ENCODE data around the gene LRIG2. TPM values are rescaled to one million over a fixed set of nuclear protein-coding genes. Genes with fewer than 3 reads are reported as not detected.
"Not testable (repeated sequence)": the region's sequence is repeated elsewhere in the genome, so short reads cannot be mapped to it uniquely, and the experiment has no call there.

The LRIG2 gene
- total RNA-seq, 2 experiments from 2014 or later, result 7.1 to 10.2 TPM

- ATAC-seq (no peak), DNase-seq (no peak)
- Mint-ChIP-seq H3K4me3 (no peak overlapping the region), H3K9me3 (ENCODE audit: low read depth) (no peaks in the 10 kb centered on the region), H3K27me3 (no peaks in the 10 kb centered on the region), H3K36me3 (ENCODE audit: low read depth) (no peaks in the 10 kb centered on the region), H3K4me1 (peaks cover 50% of the 10 kb centered on the region), H3K27ac (no peak overlapping the region)
- ChIA-PET POLR2A (interaction anchor here (0.5 kb wide), 1 partner anchor 881 kb away, joined by 3 read pairs; no protein-coding TSS in a partner anchor), CTCF (interaction anchor here (0.5 to 1.5 kb wide), 6 partner anchors 12 to 535 kb away, joined by 3 read pairs; no protein-coding TSS in a partner anchor)
- intact Hi-C loops (cut with DNase I, micrococcal nuclease), result loop anchor here (5.0 kb wide), 4 partner anchors 250 to 1140 kb away; partner anchors contain the start of genes MAGI3 (in 2 of the 2) and PPM1J (in 1 of the 2)
These were observed 69.8 kb downstream of the LRIG2 start for GRCh38 chr1:113142791-113143190.

GRCh38 chr1:113146242-113147072, 73.5 kb downstream of the LRIG2 start:
- ATAC-seq (peak; percentile 74), DNase-seq (peak; percentile 32)
- ChIA-PET CTCF (interaction anchor here (0.6 to 1.4 kb wide), 4 partner anchors 74 to 816 kb away, joined by 3 to 6 read pairs (median 3); partner anchors contain the start of gene LRIG2), POLR2A (no interaction called here)
- H3K27ac Mint-ChIP-seq, result no peak overlapping the region
- H3K4me1 Mint-ChIP-seq, result peaks cover 46% of the 10 kb centered on the region
- H3K27me3 Mint-ChIP-seq, result no peaks in the 10 kb centered on the region
- no peak overlapping the region for H3K4me3 Mint-ChIP-seq
- H3K9me3 Mint-ChIP-seq (ENCODE audit: low read depth), result no peaks in the 10 kb centered on the region
- H3K36me3 Mint-ChIP-seq (ENCODE audit: low read depth), result no peaks in the 10 kb centered on the region
- intact Hi-C loops (cut with DNase I, micrococcal nuclease), result no loop called here

GRCh38 chr1:113147073-113147625, 74.2 kb downstream of the LRIG2 start:
- Mint-ChIP-seq H3K4me3 (no peak overlapping the region), H3K9me3 (ENCODE audit: low read depth) (no peaks in the 10 kb centered on the region), H3K36me3 (ENCODE audit: low read depth) (no peaks in the 10 kb centered on the region), H3K27me3 (no peaks in the 10 kb centered on the region), H3K27ac (no peak overlapping the region), H3K4me1 (peaks cover 39% of the 10 kb centered on the region)
- intact Hi-C loops (cut with DNase I, micrococcal nuclease), result no loop called here
- no peak for DNase-seq
- POLR2A ChIA-PET, result no interaction called here
- peak; percentile 18 for ATAC-seq
- CTCF ChIA-PET, result interaction anchor here (0.6 to 1.4 kb wide), 3 partner anchors 74 to 815 kb away, joined by 3 to 6 read pairs (median 3); partner anchors contain the start of gene LRIG2

- ChIA-PET CTCF (interaction anchor here (0.7 to 1.4 kb wide), 2 partner anchors 75 to 124 kb away, joined by 3 to 6 read pairs; partner anchors contain the start of gene LRIG2), POLR2A (interaction anchor here (0.6 kb wide), 1 partner anchor 8 kb away, joined by 7 read pairs; no protein-coding TSS in a partner anchor)
- intact Hi-C loops (cut with DNase I, micrococcal nuclease), result no loop called here
- no peak for ATAC-seq
- H3K4me1 Mint-ChIP-seq, result peaks cover 33% of the 10 kb centered on the region
- no peaks in the 10 kb centered on the region for H3K9me3 Mint-ChIP-seq (ENCODE audit: low read depth)
- no peaks in the 10 kb centered on the region for H3K27me3 Mint-ChIP-seq
- DNase-seq, result no peak
- no peak overlapping the region for H3K4me3 Mint-ChIP-seq
- H3K27ac Mint-ChIP-seq, result no peak overlapping the region
- H3K36me3 Mint-ChIP-seq (ENCODE audit: low read depth), result no peaks in the 10 kb centered on the region
These were observed 74.8 kb downstream of the LRIG2 start for GRCh38 chr1:113147826-113148225.

GRCh38 chr1:113150494-113150893, 77.5 kb downstream of the LRIG2 start:
- H3K9me3 Mint-ChIP-seq (ENCODE audit: low read depth); H3K27me3 Mint-ChIP-seq; intact Hi-C loops (cut with DNase I, micrococcal nuclease); H3K36me3 Mint-ChIP-seq (ENCODE audit: low read depth); H3K4me3 Mint-ChIP-seq; CTCF ChIA-PET; ATAC-seq; H3K27ac Mint-ChIP-seq; POLR2A ChIA-PET; DNase-seq: not testable (repeated sequence)
- H3K4me1 Mint-ChIP-seq, result peaks cover 20% of the 10 kb centered on the region

GRCh38 chr1:113153116-113153803, 80.3 kb downstream of the LRIG2 start:
- POLR2A ChIA-PET, result no interaction called here
- DNase-seq (no peak), ATAC-seq (no peak)
- H3K27ac Mint-ChIP-seq, result no peak overlapping the region
- peaks cover 10% of the 10 kb centered on the region for H3K9me3 Mint-ChIP-seq (ENCODE audit: low read depth)
- H3K27me3 Mint-ChIP-seq, result peaks cover 2% of the 10 kb centered on the region
- no peak overlapping the region for H3K4me3 Mint-ChIP-seq
- intact Hi-C loops (cut with DNase I, micrococcal nuclease), result no loop called here
- no peaks in the 10 kb centered on the region for H3K4me1 Mint-ChIP-seq
- H3K36me3 Mint-ChIP-seq (ENCODE audit: low read depth), result peaks cover 2% of the 10 kb centered on the region
- CTCF ChIA-PET, result interaction anchor here (0.7 kb wide), 1 partner anchor 1715 kb away, joined by 3 read pairs; no protein-coding TSS in a partner anchor

- CTCF ChIA-PET, result interaction anchor here (0.8 kb wide), 1 partner anchor 35 kb away, joined by 3 read pairs; no protein-coding TSS in a partner anchor
- H3K4me3 Mint-ChIP-seq, result no peak overlapping the region
- POLR2A ChIA-PET, result no interaction called here
- peaks cover 4% of the 10 kb centered on the region for H3K27me3 Mint-ChIP-seq
- ATAC-seq, result no peak
- no peaks in the 10 kb centered on the region for H3K4me1 Mint-ChIP-seq
- intact Hi-C loops (cut with DNase I, micrococcal nuclease), result no loop called here
- no peak for DNase-seq
- H3K27ac Mint-ChIP-seq, result no peak overlapping the region
- H3K36me3 Mint-ChIP-seq (ENCODE audit: low read depth), result peaks cover 2% of the 10 kb centered on the region
- peaks cover 14% of the 10 kb centered on the region for H3K9me3 Mint-ChIP-seq (ENCODE audit: low read depth)
These were observed 83.4 kb downstream of the LRIG2 start for GRCh38 chr1:113156368-113156767.

GRCh38 chr1:113158743-113159142, 85.7 kb downstream of the LRIG2 start:
- H3K27ac Mint-ChIP-seq; ATAC-seq; H3K36me3 Mint-ChIP-seq (ENCODE audit: low read depth); DNase-seq; POLR2A ChIA-PET; H3K4me3 Mint-ChIP-seq; H3K27me3 Mint-ChIP-seq; H3K4me1 Mint-ChIP-seq; CTCF ChIA-PET; intact Hi-C loops (cut with DNase I, micrococcal nuclease): not testable (repeated sequence)
- H3K9me3 Mint-ChIP-seq (ENCODE audit: low read depth), result peaks cover 14% of the 10 kb centered on the region

- Mint-ChIP-seq H3K9me3 (ENCODE audit: low read depth) (no peaks in the 10 kb centered on the region), H3K36me3 (ENCODE audit: low read depth) (no peaks in the 10 kb centered on the region), H3K4me1 (no peaks in the 10 kb centered on the region), H3K27me3 (peaks cover 6% of the 10 kb centered on the region), H3K4me3 (no peak overlapping the region), H3K27ac (no peak overlapping the region)
- CTCF ChIA-PET, result no interaction called here
- intact Hi-C loops (cut with DNase I, micrococcal nuclease), result no loop called here
- DNase-seq (no peak), ATAC-seq (no peak)
- POLR2A ChIA-PET, result no interaction called here
These were observed 93.5 kb downstream of the LRIG2 start for GRCh38 chr1:113166473-113166872.

GRCh38 chr1:113168946-113169345, 95.9 kb downstream of the LRIG2 start:
- H3K27me3 Mint-ChIP-seq, result peaks cover 4% of the 10 kb centered on the region
- no peaks in the 10 kb centered on the region for H3K36me3 Mint-ChIP-seq (ENCODE audit: low read depth)
- H3K4me3 Mint-ChIP-seq, result no peak overlapping the region
- no peak overlapping the region for H3K27ac Mint-ChIP-seq
- DNase-seq (no peak), ATAC-seq (no peak)
- POLR2A ChIA-PET, result no interaction called here
- CTCF ChIA-PET, result no interaction called here
- intact Hi-C loops (cut with DNase I, micrococcal nuclease), result no loop called here
- peaks cover 9% of the 10 kb centered on the region for H3K9me3 Mint-ChIP-seq (ENCODE audit: low read depth)
- H3K4me1 Mint-ChIP-seq, result no peaks in the 10 kb centered on the region

- no peaks in the 10 kb centered on the region for H3K36me3 Mint-ChIP-seq (ENCODE audit: low read depth)
- ChIA-PET POLR2A (no interaction called here), CTCF (no interaction called here)
- no peak overlapping the region for H3K4me3 Mint-ChIP-seq
- ATAC-seq (no peak), DNase-seq (no peak)
- intact Hi-C loops (cut with DNase I, micrococcal nuclease), result no loop called here
- peaks cover 10% of the 10 kb centered on the region for H3K9me3 Mint-ChIP-seq (ENCODE audit: low read depth)
- no peak overlapping the region for H3K27ac Mint-ChIP-seq
- H3K4me1 Mint-ChIP-seq, result no peaks in the 10 kb centered on the region
- peaks cover 4% of the 10 kb centered on the region for H3K27me3 Mint-ChIP-seq
These were observed 96.6 kb downstream of the LRIG2 start for GRCh38 chr1:113169591-113169990.

Data from activated CD4-positive, alpha-beta T cell treated with anti-CD3 and anti-CD28 coated beads for 36 hours (primary cell).